Measurements from ENCODE around the gene FOXO3.
"Not testable (repeated sequence)": the region's sequence is repeated elsewhere in the genome, so short reads cannot be mapped to it uniquely, and the experiment has no call there.

The FOXO3 gene

DNA sequence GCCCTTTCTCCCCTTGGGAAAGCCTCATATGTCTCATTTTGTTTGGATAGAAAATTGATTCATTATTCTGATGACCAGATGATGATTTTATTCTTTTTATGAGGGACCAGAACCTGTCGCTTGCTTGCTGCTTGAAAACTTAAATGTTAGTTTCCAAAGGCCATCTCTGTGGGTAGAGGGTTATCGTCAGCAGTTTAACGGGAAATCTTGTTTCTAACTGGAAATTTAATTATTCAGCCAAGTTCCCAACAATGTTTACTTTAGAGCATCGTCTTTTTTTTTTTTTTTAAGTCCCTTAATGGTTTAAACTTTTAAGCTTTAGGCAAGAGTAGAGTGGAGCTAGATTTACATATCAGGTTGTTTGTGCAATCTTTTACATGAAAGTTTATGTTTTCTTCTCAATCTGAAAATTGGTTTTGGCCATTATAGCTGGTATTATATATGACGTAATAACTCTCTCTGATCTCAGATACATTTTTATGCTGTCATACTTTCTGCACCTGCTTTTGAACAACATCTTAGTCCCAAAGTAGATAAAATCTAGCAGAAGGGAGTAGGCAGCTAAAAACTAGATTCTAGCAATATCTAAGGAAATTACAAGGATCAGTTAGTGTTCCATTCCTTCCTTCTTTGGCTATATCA is 93.9 kb downstream of the FOXO3 start:
- in situ Hi-C loops (cut with MboI; ENCODE audit: low sequenced_read_pairs): no loop called here

GRCh38 chr6:108655806-108656651 is 95.3 kb downstream of the FOXO3 start:
- in situ Hi-C loops (cut with MboI; ENCODE audit: low sequenced_read_pairs): no loop called here

DNA sequence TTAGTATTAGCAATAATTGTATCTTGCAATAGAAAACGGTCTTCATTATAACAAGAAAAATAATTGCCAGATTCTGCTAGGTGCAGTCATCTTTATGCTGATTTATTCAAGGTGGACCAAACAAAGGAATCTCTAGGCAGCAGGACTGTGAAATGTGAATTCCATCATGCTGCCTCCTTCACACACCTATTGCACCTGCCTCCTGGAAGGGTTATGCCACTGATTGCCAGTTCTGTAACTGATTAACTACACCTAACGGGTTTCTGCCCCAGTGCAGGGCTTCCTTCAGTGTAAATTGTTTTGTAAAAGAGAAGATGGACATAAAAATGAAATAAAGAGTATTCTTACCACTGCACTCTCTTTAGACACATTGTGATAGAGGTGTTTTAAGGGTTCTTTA is 96.1 kb downstream of the FOXO3 start:
- in situ Hi-C loops (cut with MboI; ENCODE audit: low sequenced_read_pairs): no loop called here

GRCh38 chr6:108658174-108658573 is 97.5 kb downstream of the FOXO3 start:
- in situ Hi-C loops (cut with MboI; ENCODE audit: low sequenced_read_pairs): no loop called here

GRCh38 chr6:108658785-108659184 is 98.1 kb downstream of the FOXO3 start:
- in situ Hi-C loops (cut with MboI; ENCODE audit: low sequenced_read_pairs): not testable (repeated sequence)

- in situ Hi-C loops (cut with MboI; ENCODE audit: low sequenced_read_pairs): no loop called here
Measured at GRCh38 chr6:108660251-108660650, 99.5 kb downstream of the FOXO3 start.

DNA sequence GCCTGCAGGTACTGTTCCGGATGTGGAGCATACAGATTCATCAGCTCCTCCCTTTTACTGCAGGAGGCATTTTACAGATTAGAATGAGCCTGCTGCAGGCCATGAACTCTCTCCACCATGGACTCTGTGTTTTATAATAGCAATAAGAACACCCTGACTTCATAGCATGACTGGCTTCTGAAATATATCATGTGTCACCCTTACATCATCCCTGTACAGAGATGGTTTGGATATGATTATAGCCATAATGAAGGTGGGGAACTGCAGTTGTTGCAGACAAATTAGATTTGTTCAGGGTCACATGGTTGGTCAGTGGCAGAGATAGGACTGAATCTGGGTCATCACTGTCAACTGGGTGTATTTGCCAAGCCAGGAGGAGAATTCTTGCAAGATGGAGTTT is 100.7 kb downstream of the FOXO3 start:
- in situ Hi-C loops (cut with MboI; ENCODE audit: low sequenced_read_pairs): no loop called here

DNA sequence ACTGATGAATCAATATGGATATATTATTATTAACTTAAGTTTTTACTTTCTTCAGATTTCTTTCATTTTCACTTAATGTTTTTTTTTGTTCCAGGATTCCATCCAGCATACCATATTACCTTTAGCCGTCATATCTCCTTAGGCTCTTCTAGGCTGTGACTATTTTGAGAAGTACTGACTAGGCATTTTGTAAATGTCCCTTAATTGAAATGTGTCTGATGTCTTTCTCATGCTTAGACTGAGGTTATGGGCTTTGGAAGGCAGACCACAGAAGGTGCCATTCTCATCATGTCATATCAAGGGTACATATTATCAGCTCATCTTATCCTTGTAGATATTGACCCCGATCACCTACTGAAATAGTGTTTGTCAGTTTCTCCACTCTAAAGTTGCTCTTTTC is 101.3 kb downstream of the FOXO3 start:
- in situ Hi-C loops (cut with MboI; ENCODE audit: low sequenced_read_pairs): no loop called here

DNA sequence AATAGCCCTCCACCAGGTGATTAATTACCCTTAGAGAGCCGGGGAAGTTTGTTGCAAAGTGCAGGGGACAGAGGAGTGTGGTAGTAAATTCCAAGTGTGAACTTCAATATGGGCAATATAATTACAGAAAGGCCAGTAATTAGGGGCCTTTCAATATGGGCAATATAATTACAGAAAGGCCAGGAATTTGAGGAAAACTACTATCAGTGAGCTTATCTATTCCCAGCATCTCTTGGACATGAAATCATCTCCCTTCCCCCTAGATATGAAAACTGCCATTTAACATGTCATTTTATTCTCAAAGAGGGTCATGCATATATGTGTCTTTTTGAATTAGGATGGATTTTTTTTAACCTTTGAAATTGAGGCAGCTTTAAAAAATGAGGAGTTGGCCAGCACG is 102.0 kb downstream of the FOXO3 start:
- in situ Hi-C loops (cut with MboI; ENCODE audit: low sequenced_read_pairs): no loop called here

- in situ Hi-C loops (cut with MboI; ENCODE audit: low sequenced_read_pairs): not testable (repeated sequence)
Measured at GRCh38 chr6:108663494-108664064, 102.9 kb downstream of the FOXO3 start.

GRCh38 chr6:108665495-108666196 is 104.9 kb downstream of the FOXO3 start:
- in situ Hi-C loops (cut with MboI; ENCODE audit: low sequenced_read_pairs): no loop called here

- in situ Hi-C loops (cut with MboI; ENCODE audit: low sequenced_read_pairs): no loop called here
Measured at GRCh38 chr6:108666656-108667260, 106.0 kb downstream of the FOXO3 start.

- in situ Hi-C loops (cut with MboI; ENCODE audit: low sequenced_read_pairs): no loop called here
Measured at GRCh38 chr6:108667993-108668392, 107.3 kb downstream of the FOXO3 start.

GRCh38 chr6:108669673-108670072 is 109.0 kb downstream of the FOXO3 start:
- in situ Hi-C loops (cut with MboI; ENCODE audit: low sequenced_read_pairs): no loop called here

DNA sequence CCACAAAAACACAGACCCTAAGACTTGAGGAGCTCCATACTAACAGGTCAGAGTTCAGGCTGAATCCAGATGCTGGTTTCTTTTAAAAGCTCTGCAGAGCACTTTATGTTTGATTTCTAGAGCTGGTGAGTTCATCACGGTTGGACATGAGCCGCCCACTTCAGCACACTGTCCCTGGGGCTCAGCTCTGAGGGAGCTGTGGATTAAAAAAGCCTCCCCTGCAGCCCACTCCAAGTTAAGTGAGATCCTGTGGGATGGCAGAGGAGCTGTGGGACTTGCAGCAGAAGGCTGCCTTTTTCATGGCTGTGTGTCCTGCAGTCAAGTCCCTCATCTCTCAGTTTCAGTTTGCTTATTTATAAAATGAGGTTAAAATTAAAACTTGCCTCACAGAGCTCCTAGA is 110.5 kb downstream of the FOXO3 start:
- in situ Hi-C loops (cut with MboI; ENCODE audit: low sequenced_read_pairs): no loop called here

DNA sequence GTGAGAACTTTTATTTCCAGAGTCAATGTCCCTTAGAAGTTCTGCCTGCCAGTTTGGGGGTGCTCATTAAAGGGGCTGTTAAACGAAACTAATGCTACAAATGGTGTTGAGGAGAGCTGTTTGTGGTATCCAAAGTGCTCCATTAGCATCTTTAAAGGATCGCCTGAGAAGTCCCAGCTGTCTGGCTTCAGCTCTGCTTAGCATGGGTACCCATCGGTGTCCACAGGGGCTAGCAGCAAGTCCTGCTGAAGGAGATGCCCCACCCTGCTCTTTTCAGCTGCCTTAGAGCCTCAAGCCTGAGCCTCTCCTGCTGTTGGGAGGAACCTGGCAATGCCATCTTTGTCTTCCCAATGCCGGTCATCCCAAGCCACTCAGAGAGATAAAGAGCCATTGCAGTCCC is 111.1 kb downstream of the FOXO3 start:
- in situ Hi-C loops (cut with MboI; ENCODE audit: low sequenced_read_pairs): no loop called here

DNA sequence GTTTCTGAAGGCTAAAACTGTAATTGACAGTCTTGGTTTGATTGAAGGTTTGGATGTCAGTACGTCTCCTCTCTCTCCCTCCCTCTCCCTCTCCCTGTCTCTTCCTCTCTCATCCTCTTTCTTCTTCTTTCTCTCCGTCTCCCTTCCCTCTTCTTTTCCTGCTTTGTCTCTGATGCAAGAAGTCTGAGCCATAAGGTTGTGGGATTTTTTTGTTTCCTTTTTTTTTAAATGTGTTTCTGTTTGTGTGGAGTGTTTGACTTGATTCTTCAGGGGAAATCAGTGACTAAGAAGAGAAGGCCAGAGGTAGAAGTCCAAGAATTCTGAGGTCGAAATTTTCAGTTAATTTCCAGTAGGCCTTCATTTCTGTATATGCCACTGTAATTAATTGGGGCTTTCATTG is 111.9 kb downstream of the FOXO3 start:
- in situ Hi-C loops (cut with MboI; ENCODE audit: low sequenced_read_pairs): no loop called here

- in situ Hi-C loops (cut with MboI; ENCODE audit: low sequenced_read_pairs): no loop called here
Measured at GRCh38 chr6:108673153-108673552, 112.4 kb downstream of the FOXO3 start.

DNA sequence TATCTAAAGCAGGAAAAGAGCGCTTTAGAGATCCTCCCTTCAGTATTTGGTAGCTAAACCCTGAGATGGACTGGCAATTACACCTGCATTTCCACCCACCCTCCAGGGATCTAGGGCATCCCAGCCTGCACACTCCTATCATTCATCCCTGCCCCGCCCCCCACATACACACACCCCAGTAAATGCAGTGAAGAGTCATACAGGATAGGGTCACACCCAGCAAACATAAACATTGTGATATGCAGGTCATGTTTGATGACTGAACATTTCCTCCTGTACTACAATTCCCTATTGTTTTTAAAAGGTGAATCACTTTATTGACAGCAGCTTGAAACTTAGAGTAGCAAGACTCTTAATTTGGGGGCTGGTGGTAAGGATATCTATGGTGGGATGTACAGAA is 112.9 kb downstream of the FOXO3 start:
- in situ Hi-C loops (cut with MboI; ENCODE audit: low sequenced_read_pairs): no loop called here

DNA sequence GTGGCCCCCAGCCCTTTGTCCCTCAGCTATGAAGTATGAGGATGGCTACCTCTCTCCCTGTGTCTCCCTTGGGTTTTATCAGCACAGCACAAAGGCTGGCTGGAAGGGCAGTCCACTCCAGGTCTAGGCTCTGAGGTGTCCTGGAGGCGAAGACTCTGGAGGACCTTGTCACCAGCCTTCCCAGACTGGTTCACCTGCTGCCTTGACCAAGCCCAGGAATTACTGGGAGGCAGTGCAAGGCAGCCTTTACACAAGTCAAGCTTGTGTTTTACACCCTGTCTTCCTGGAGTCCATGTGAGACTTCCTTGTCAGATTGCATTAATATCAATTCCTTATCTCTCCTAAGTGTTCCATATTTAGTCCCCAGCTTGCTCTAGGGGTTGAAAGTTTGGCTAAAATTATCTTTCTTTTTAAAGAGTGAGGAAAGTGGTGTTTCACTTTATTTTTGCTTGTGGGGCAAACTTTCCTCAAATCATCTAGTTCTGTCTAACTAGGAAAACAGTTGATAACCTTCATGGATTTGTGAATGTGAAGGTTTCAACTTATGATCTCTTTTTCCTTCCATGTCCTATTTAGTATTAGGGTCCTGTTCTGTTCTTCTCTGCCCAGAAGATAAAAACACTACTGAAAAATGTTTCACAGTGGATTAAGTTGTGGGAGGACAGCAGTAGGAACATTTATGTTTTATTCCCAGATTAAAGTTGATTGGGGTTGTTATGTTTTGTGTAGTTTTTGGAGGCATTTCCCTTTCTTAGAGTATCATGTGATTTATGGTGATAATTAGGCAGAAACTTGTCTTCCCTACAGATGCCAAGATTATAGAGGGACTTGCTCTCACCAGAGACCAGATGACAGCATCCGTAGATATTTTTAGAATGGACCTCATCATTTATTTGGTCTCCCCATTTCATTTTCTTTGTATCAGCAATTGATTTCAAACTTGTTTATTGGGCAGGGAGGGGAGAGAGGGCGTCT is 114.8 kb downstream of the FOXO3 start:
- in situ Hi-C loops (cut with MboI; ENCODE audit: low sequenced_read_pairs): no loop called here
